IMR-90 (cell line): ENCODE results near the gene ATXN1.

Experiments used
- BHLHE40 ChIP-seq: fragments of 150-350 bp; IDR thresholded peaks from 2 replicates; pipeline ENCODE4 v1.6.1; 2016; ENCODE audit warnings: mild to moderate bottlenecking, low read depth, low read length
- MAFK ChIP-seq: IDR thresholded peaks from 2 replicates; pipeline ENCODE4 v1.6.1; 2012; ENCODE audit warnings: low read depth, low read length, improper control_type of control experiment
- MAZ ChIP-seq: IDR thresholded peaks from 2 replicates; pipeline ENCODE4 v1.6.1; 2012; ENCODE audit warnings: low read depth, mild to moderate bottlenecking, low read length, improper control_type of control experiment, moderate library complexity, borderline replicate concordance
- POLR2A ChIP-seq: IDR thresholded peaks from 2 replicates; pipeline ENCODE4 v1.6.1; 2012; ENCODE audit warnings: mild to moderate bottlenecking, low read depth, low read length
- RFX5 ChIP-seq: IDR thresholded peaks from 2 replicates; pipeline ENCODE4 v1.8.0; 2012; ENCODE audit warnings: low read depth, mild to moderate bottlenecking, low read length, moderate library complexity
- SMC3 ChIP-seq: fragments of 150-350 bp; IDR thresholded peaks from 2 replicates; pipeline ENCODE4 v1.6.1; 2016; ENCODE audit warnings: low read depth, mild to moderate bottlenecking, antibody characterized with exemption, low read length, moderate library complexity
- TF ChIP-seq, protein P1 (sequence below): conservative IDR thresholded peaks from 2 replicates; pipeline ENCODE4 v1.5.1; 2012; ENCODE audit warnings: mild to moderate bottlenecking, low read depth, low read length, improper control_type of control experiment

DNA sequence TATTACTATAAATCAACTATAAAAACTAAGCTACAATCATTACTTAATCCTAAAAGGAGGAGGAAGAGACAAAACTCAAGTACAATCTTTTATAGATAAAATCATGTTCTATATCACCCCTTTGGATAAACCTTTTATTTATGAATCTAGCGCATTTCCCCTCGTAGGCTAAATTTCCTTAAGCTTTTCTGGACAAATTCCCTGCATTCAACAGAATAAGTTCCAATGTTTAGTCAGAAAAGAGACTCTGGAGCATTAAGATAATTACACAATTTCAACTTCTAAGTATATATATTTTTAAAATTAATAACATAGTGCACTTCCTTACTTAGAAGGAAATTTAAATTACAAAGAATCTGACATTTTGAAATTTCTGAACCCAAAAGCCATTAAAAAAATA, 37.9 kb downstream of the ATXN1 start:
- no peak for TF ChIP-seq MAFK
- TF ChIP-seq, protein P1, sequence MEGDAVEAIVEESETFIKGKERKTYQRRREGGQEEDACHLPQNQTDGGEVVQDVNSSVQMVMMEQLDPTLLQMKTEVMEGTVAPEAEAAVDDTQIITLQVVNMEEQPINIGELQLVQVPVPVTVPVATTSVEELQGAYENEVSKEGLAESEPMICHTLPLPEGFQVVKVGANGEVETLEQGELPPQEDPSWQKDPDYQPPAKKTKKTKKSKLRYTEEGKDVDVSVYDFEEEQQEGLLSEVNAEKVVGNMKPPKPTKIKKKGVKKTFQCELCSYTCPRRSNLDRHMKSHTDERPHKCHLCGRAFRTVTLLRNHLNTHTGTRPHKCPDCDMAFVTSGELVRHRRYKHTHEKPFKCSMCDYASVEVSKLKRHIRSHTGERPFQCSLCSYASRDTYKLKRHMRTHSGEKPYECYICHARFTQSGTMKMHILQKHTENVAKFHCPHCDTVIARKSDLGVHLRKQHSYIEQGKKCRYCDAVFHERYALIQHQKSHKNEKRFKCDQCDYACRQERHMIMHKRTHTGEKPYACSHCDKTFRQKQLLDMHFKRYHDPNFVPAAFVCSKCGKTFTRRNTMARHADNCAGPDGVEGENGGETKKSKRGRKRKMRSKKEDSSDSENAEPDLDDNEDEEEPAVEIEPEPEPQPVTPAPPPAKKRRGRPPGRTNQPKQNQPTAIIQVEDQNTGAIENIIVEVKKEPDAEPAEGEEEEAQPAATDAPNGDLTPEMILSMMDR, result no peak
- TF ChIP-seq RFX5, result no peak
- no peak for TF ChIP-seq POLR2A
- TF ChIP-seq BHLHE40, result no peak
- no peak for TF ChIP-seq SMC3
- no peak for TF ChIP-seq MAZ
